Progenitor cell of endocrine pancreas (in vitro differentiated cells): Measurements from ENCODE around the gene ICAM4. TPM values are rescaled to one million over a fixed set of nuclear protein-coding genes. Genes with fewer than 3 reads are reported as not detected.

Experiments used
- DNase-seq: peaks from one replicate; pipeline ENCODE4 v3.0.0; 2021; ENCODE audit warnings: low spot score; ENCODE audit not compliant: unreplicated experiment
- H3K27ac Mint-ChIP-seq: 2 replicates; pipeline ENCODE4 v1.8.0; 2021; ENCODE audit warnings: mild to moderate bottlenecking, moderate library complexity, mixed read lengths
- H3K27me3 Mint-ChIP-seq: 2 replicates; pipeline ENCODE4 v1.8.0; 2021; ENCODE audit warnings: mixed read lengths
- H3K36me3 Mint-ChIP-seq: 2 replicates; pipeline ENCODE4 v1.8.0; 2022; ENCODE audit warnings: mixed read lengths; ENCODE audit not compliant: insufficient read depth
- H3K4me1 Mint-ChIP-seq: 2 replicates; pipeline ENCODE4 v1.8.0; 2021; ENCODE audit warnings: low read depth, mixed read lengths
- H3K4me3 Mint-ChIP-seq: 2 replicates; pipeline ENCODE4 v1.8.0; 2021; ENCODE audit warnings: low read depth, mild to moderate bottlenecking, moderate library complexity, mixed read lengths
- H3K9me3 Mint-ChIP-seq: 2 replicates; pipeline ENCODE4 v1.8.0; 2021; ENCODE audit warnings: low read depth, mixed read lengths
- CTCF ChIP-seq: fragments of 200-600 bp; sonication (generic); IDR thresholded peaks from one replicate; pipeline ENCODE4 v1.5.0; 2021; ENCODE audit warnings: antibody characterized with exemption, mild to moderate bottlenecking; ENCODE audit not compliant: unreplicated experiment
- total RNA-seq: library from RNA; stranded (reverse); gene quantifications from 2 replicates; pipeline ENCODE4 v1.2.1, GENCODE V29; 2021

ICAM4 gene
- total RNA-seq, 1 donor from 2014 or later: not detected

- no peak for TF ChIP-seq CTCF
- H3K36me3 Mint-ChIP-seq: no peaks in the 10 kb centered on the region
- no peaks in the 10 kb centered on the region for H3K9me3 Mint-ChIP-seq
- H3K27ac Mint-ChIP-seq: no peak overlapping the region
- DNase-seq: no peak
- no peaks in the 10 kb centered on the region for H3K27me3 Mint-ChIP-seq
- no peak overlapping the region for H3K4me3 Mint-ChIP-seq
- no peaks in the 10 kb centered on the region for H3K4me1 Mint-ChIP-seq
Measured at GRCh38 chr19:10245189-10245939, 41.4 kb upstream of the ICAM4 start.

- H3K27ac Mint-ChIP-seq: no peak overlapping the region
- no peaks in the 10 kb centered on the region for H3K4me1 Mint-ChIP-seq
- no peaks in the 10 kb centered on the region for H3K9me3 Mint-ChIP-seq
- no peak for TF ChIP-seq CTCF
- no peaks in the 10 kb centered on the region for H3K36me3 Mint-ChIP-seq
- H3K4me3 Mint-ChIP-seq: no peak overlapping the region
- H3K27me3 Mint-ChIP-seq: no peaks in the 10 kb centered on the region
- DNase-seq: no peak
Measured at GRCh38 chr19:10246511-10246910, 40.2 kb upstream of the ICAM4 start.

DNA sequence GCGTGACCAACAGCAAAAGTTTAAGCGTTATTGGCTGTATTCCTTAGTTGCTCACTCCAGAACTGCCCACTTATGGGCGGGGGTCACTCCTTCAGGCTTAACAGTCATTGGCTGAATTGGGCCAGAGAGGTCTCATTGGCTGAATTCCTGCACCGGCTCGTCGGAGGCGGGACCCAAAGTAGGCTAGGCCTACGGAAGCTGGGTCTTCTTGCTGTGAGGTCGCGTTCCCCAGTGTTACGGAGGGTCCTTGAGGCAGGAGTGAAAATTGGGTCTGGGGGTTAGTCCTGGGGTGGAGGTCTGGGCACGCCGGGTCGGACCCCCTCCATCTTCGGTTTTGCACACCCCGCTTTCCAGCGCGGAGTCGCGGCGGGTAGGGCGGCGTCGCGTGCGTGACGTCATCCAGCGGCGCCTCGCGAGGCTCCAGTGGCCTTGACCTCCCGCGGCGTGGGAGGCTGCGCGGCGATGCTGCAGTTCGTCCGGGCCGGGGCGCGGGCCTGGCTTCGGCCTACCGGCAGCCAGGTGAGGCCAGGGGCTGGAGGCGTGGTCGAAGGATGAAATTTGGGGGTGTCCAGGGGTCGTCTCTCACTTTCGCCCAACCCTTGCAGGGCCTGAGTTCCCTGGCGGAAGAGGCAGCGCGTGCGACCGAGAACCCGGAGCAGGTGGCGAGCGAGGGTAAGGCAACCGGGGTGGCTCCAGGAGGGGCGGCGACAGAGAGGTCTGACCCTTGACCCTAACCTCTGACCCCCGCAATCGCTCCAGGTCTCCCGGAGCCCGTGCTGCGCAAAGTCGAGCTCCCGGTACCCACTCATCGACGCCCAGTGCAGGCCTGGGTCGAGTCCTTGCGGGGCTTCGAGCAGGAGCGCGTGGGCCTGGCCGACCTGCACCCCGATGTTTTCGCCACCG is 34.7 kb upstream of the ICAM4 start, which contains the start of gene MRPL4:
TSS of gene MRPL4 (plus strand) at position 423 of the 903 bp plus-strand sequence. CDS start at position 463, 40 bp downstream.
- no peaks in the 10 kb centered on the region for H3K27me3 Mint-ChIP-seq

DNA sequence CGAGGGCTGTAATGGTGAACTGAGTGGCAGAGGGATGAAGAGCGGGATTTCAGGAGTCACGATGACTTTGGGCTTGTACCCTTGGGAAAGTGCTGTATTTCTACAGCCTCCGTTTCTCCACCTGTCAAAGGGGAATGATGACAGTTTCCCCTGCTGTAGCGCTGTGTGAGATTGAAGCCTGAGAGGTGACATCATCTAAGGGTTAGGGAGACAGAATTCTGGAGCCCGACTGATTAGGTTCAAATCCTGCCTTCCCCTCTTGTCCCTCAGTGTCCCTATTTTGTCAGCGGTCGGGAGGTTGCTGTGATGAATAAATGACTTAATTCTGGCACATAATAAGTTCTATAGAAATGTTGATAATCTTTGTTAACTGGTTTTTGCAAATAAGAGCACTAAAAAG is 34.0 kb upstream of the ICAM4 start:
- no peak for TF ChIP-seq CTCF
- Mint-ChIP-seq H3K27me3 (no peaks in the 10 kb centered on the region), H3K9me3 (no peaks in the 10 kb centered on the region), H3K4me1 (peaks cover 3% of the 10 kb centered on the region), H3K27ac (peak overlapping the region; percentile 98), H3K36me3 (peaks cover 13% of the 10 kb centered on the region), H3K4me3 (peak overlapping the region; percentile 99)
- DNase-seq: no peak

More for the DNA sequence above, 34.7 kb upstream of the ICAM4 start, which contains the start of gene MRPL4:
- peak within 1 kb of the TSS; percentile 99 for H3K4me3 Mint-ChIP-seq
- H3K36me3 Mint-ChIP-seq: peaks cover 7% of the 10 kb centered on the region
- H3K9me3 Mint-ChIP-seq: no peaks in the 10 kb centered on the region
- TF ChIP-seq CTCF: no peak
- DNase-seq: peak; percentile 86
- peak within 1 kb of the TSS; percentile 98 for H3K27ac Mint-ChIP-seq
- H3K4me1 Mint-ChIP-seq: peaks cover 3% of the 10 kb centered on the region

GRCh38 chr19:10254244-10254643 is 32.5 kb upstream of the ICAM4 start:
- Mint-ChIP-seq H3K4me3 (peak overlapping the region; percentile 99), H3K27me3 (no peaks in the 10 kb centered on the region), H3K9me3 (no peaks in the 10 kb centered on the region)

More at GRCh38 chr19:10254244-10254643, 32.5 kb upstream of the ICAM4 start:
- Mint-ChIP-seq H3K4me1 (peaks cover 3% of the 10 kb centered on the region), H3K27ac (no peak overlapping the region), H3K36me3 (peaks cover 15% of the 10 kb centered on the region)
- no peak for TF ChIP-seq CTCF
- no peak for DNase-seq
